Activated T-cell treated with anti-CD3 and anti-CD28 coated beads, Interleukin-2, amount 50 U/mL, for 72 hours (primary cell): ENCODE data around the gene OR4C13. TPM values are rescaled to one million over a fixed set of nuclear protein-coding genes. Genes with fewer than 3 reads are reported as not detected.
"Not testable (repeated sequence)": the region's sequence is repeated elsewhere in the genome, so short reads cannot be mapped to it uniquely, and the experiment has no call there.

Experiments
- ATAC-seq, 2 donors: fragments of 150-1000 bp; cut with Tn5 transposase; replicated peaks in 1 of 2; 2 replicates each; pipeline ENCODE4 v1.10.0; 2021; ENCODE audit warnings: moderate library complexity in 2 of 2, mild to moderate bottlenecking in 1 of 2
- DNase-seq, 2 donors: peaks; one replicate each; pipeline ENCODE4 v3.0.0; 2021 to 2022; ENCODE audit warnings: mixed read lengths in 1 of 2
- H3K27ac Mint-ChIP-seq: one replicate; pipeline ENCODE4 v1.8.0; 2022; ENCODE audit warnings: mild to moderate bottlenecking, moderate library complexity, mixed read lengths
- H3K27me3 Mint-ChIP-seq: one replicate; pipeline ENCODE4 v1.8.0; 2022; ENCODE audit warnings: low read depth, mixed read lengths
- H3K36me3 Mint-ChIP-seq, 2 donors: one replicate each; pipeline ENCODE4 v1.8.0; 2022; ENCODE audit warnings: mixed read lengths in 2 of 2, mild to moderate bottlenecking in 1 of 2; ENCODE audit not compliant: insufficient read depth in 2 of 2
- H3K4me1 Mint-ChIP-seq: one replicate; pipeline ENCODE4 v1.8.0; 2022; ENCODE audit warnings: low read depth, mixed read lengths
- H3K4me3 Mint-ChIP-seq, 2 donors: one replicate each; pipeline ENCODE4 v1.8.0; 2022; ENCODE audit warnings: mild to moderate bottlenecking in 2 of 2, mixed read lengths in 2 of 2, moderate library complexity in 2 of 2
- H3K9me3 Mint-ChIP-seq, 2 donors: one replicate each; pipeline ENCODE4 v1.8.0; 2022; ENCODE audit warnings: mixed read lengths in 2 of 2
- total RNA-seq, 2 donors: library from RNA; stranded (reverse); gene quantifications; one replicate each; pipeline ENCODE4 v1.2.3, GENCODE V29; 2022

The OR4C13 gene
- total RNA-seq = not detected

GRCh38 chr11:49952091-49952490, at the start of gene OR4C13:
Gene OR4C13, plus strand, starts transcription at chr11:49952391. Its CDS starts 32 bp downstream, at chr11:49952423.
- H3K27ac Mint-ChIP-seq = no peak within 1 kb of the TSS
- no peak within 1 kb of the TSS for H3K4me3 Mint-ChIP-seq
- ATAC-seq (no peak), DNase-seq (no peak)
- no peaks in the 10 kb centered on the region for H3K4me1 Mint-ChIP-seq
- H3K9me3 Mint-ChIP-seq = peaks cover 11 to 13% of the 10 kb centered on the region in 2 donors
- H3K27me3 Mint-ChIP-seq = no peaks in the 10 kb centered on the region
- no peaks in the 10 kb centered on the region for H3K36me3 Mint-ChIP-seq

DNA sequence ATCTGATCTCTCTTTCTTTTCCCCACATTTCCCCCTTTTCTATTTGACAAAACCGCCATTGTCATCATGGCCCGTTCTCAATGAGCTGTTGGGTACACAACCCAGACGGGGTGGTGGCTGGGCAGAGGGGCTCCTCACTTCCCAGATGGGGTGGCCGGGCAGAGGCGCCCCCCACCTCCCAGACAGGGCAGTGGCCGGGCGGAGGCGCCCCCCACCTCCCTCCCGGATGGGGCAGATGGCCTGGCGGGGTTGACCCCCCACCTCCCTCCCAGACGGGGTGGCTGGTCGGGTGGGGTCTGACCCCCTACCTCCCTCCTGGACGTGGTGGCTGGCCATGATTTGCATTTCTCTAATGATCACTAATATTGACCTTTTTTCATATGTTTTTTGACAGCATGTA, 40.7 kb upstream of the OR4C13 start:
- ATAC-seq, H3K27ac Mint-ChIP-seq, H3K9me3 Mint-ChIP-seq, H3K4me3 Mint-ChIP-seq, H3K36me3 Mint-ChIP-seq, DNase-seq, H3K4me1 Mint-ChIP-seq, H3K27me3 Mint-ChIP-seq: not testable (repeated sequence)

GRCh38 chr11:49948701-49949100, 3.5 kb upstream of the OR4C13 start:
- not testable (repeated sequence) for H3K36me3 Mint-ChIP-seq, H3K27ac Mint-ChIP-seq, H3K4me1 Mint-ChIP-seq, H3K4me3 Mint-ChIP-seq, DNase-seq, H3K27me3 Mint-ChIP-seq, ATAC-seq
- H3K9me3 Mint-ChIP-seq = peaks cover 13 to 14% of the 10 kb centered on the region in 2 donors

DNA sequence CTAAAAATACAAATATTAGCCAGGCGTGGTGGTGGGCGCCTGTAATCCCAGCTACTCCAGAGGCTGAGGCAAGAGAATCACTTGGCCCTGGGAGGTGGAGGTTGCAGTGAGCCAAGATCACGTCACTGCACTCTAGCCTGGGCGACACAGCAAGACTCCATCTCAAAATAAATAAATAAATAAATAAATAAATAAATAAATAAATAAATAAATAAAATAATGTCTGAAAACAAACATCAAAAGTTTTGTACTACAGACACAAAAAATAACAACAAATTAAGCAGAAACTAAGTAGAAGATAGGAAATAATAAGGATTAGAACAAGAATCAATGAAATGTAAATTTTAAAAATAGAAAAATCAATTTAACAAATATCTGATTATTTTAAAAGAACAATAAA, 21.2 kb downstream of the OR4C13 start:
- not testable (repeated sequence) for H3K4me1 Mint-ChIP-seq, H3K4me3 Mint-ChIP-seq, H3K27ac Mint-ChIP-seq, H3K36me3 Mint-ChIP-seq, H3K9me3 Mint-ChIP-seq, H3K27me3 Mint-ChIP-seq, ATAC-seq, DNase-seq

- not testable (repeated sequence) for ATAC-seq, H3K27me3 Mint-ChIP-seq, H3K27ac Mint-ChIP-seq, H3K9me3 Mint-ChIP-seq, H3K4me3 Mint-ChIP-seq, H3K4me1 Mint-ChIP-seq, DNase-seq, H3K36me3 Mint-ChIP-seq
Observed at GRCh38 chr11:49982435-49982834, 30.2 kb downstream of the OR4C13 start, which contains the start of gene OR4C12. Gene OR4C12, minus strand, starts transcription at chr11:49982535. Its CDS starts 34 bp downstream, at chr11:49982501.

GRCh38 chr11:49995565-49995964, 43.4 kb downstream of the OR4C13 start:
- Mint-ChIP-seq H3K27me3 (no peaks in the 10 kb centered on the region), H3K9me3 (peaks cover 0 to 2% of the 10 kb centered on the region in 2 donors), H3K4me3 (no peak overlapping the region), H3K4me1 (no peaks in the 10 kb centered on the region), H3K27ac (no peak overlapping the region), H3K36me3 (no peaks in the 10 kb centered on the region)
- DNase-seq (peak; percentile 43 to 52), ATAC-seq (no peak)

Other genes with a start within 250 kb of the OR4C13 start
- not detected for gene OR4C12, start 30.1 kb downstream of the OR4C13 start, total RNA-seq
- not detected for gene OR4C45, start 80.5 kb downstream of the OR4C13 start, total RNA-seq